OCI-LY7 (cell line): ENCODE measurements around the gene VENTX. TPM values are rescaled to one million over a fixed set of nuclear protein-coding genes. Genes with fewer than 3 reads are reported as not detected.

Experiments used
- BruUV-seq: library from RNA; stranded (reverse); fragments of 400-500 nt; replicated peaks from 2 replicates; lab custom pipeline; 2021; lab: Mats Ljungman, UMichigan
- CTCF ChIA-PET: fragments of 300-600 bp; sonication (Branson Sonifier 250); formaldehyde crosslinking; loops from one replicate; lab custom pipeline; 2022; ENCODE audit warnings: antibody characterized with exemption; ENCODE audit not compliant: unreplicated experiment; lab: Charles Lee
- POLR2A ChIA-PET: fragments of 300-600 bp; sonication (Branson Sonifier 250); formaldehyde crosslinking; loops from one replicate; lab custom pipeline; 2022; ENCODE audit warnings: antibody characterized with exemption; lab: Charles Lee
- DNase-seq: peaks from one replicate; pipeline ENCODE4 v3.0.0-alpha.2; 2015; ENCODE audit warnings: low spot score
- H2AFZ ChIP-seq: fragments of 200-600 bp; sonication (generic), shearing (Covaris generic); 2 replicates; pipeline ENCODE4 v1.6.1; 2014; ENCODE audit warnings: mild to moderate bottlenecking, antibody characterized with exemption, low read length, moderate library complexity
- H3K27ac ChIP-seq: fragments of 200-600 bp; sonication (generic); 2 replicates; pipeline ENCODE4 v1.5.1; 2014; ENCODE audit warnings: mixed run types, low read depth, mild to moderate bottlenecking, moderate library complexity, low read length, inconsistent platforms; ENCODE audit not compliant: poor library complexity, severe bottlenecking
- H3K36me3 ChIP-seq: fragments of 200-600 bp; sonication (generic); 2 replicates; pipeline ENCODE4 v1.6.1; 2014; ENCODE audit warnings: mild to moderate bottlenecking, antibody characterized with exemption, low read length, moderate library complexity, mixed read lengths; ENCODE audit not compliant: insufficient read depth
- H3K4me1 ChIP-seq: fragments of 200-600 bp; sonication (generic); 2 replicates; pipeline ENCODE4 v1.5.1; 2014; ENCODE audit warnings: mild to moderate bottlenecking, low read length; ENCODE audit not compliant: insufficient read depth, poor library complexity, severe bottlenecking
- H3K4me2 ChIP-seq: fragments of 200-600 bp; sonication (generic); 2 replicates; pipeline ENCODE4 v1.6.1; 2014; ENCODE audit warnings: mild to moderate bottlenecking, low read length
- H3K4me3 ChIP-seq: fragments of 200-600 bp; sonication (generic); 2 replicates; pipeline ENCODE4 v1.5.1; 2014; ENCODE audit warnings: mild to moderate bottlenecking, low read depth, low read length; ENCODE audit not compliant: poor library complexity, severe bottlenecking
- H3K79me2 ChIP-seq: fragments of 200-600 bp; sonication (generic); 2 replicates; pipeline ENCODE4 v1.6.1; 2016; ENCODE audit warnings: low read depth, mild to moderate bottlenecking, low read length, moderate library complexity, mixed read lengths; ENCODE audit not compliant: insufficient read depth
- H3K9me2 ChIP-seq: fragments of 200-600 bp; sonication (generic); 2 replicates; pipeline ENCODE4 v1.6.1; 2016; ENCODE audit warnings: mild to moderate bottlenecking, low read length, mixed read lengths; ENCODE audit not compliant: insufficient read depth
- H3K9me3 ChIP-seq: fragments of 200-600 bp; sonication (generic); 2 replicates; pipeline ENCODE4 v1.6.1; 2014; ENCODE audit warnings: mild to moderate bottlenecking, mixed run types, low read length, mixed read lengths
- H4K20me1 ChIP-seq: fragments of 200-600 bp; sonication (generic); 2 replicates; pipeline ENCODE4 v1.6.1; 2014; ENCODE audit warnings: mild to moderate bottlenecking, antibody characterized with exemption, low read length, moderate library complexity, mixed read lengths; ENCODE audit not compliant: insufficient read depth
- CTCF ChIP-seq: fragments of 200-600 bp; sonication (generic); conservative IDR thresholded peaks from 2 replicates; pipeline ENCODE4 v1.5.1; 2014; ENCODE audit warnings: mild to moderate bottlenecking, antibody characterized with exemption, low read length, moderate library complexity, mixed read lengths
- EZH2phosphoT487 ChIP-seq: fragments of 200-600 bp; sonication (generic); IDR thresholded peaks from 2 replicates; pipeline ENCODE4 v1.6.1; 2018; ENCODE audit warnings: low read depth, borderline replicate concordance, mild to moderate bottlenecking, mixed run types, antibody characterized with exemption, low read length, moderate library complexity, mixed read lengths
- intact Hi-C: fragments of 100-400 bp; cut with micrococcal nuclease; formaldehyde crosslinking; loops from one replicate; pipeline ENCODE4 v1.10.0; 2022; ENCODE audit not compliant: unreplicated experiment
- total RNA-seq, 2 experiments: library from RNA; depleted of rRNA in 1 of 2; stranded (reverse); fragments of >200 nt in 1 of 2; shearing (Covaris generic) in 1 of 2; gene quantifications; 2 replicates each; pipeline ENCODE4 v1.2.3, GENCODE V29; 2014 to 2022

The VENTX gene
- total RNA-seq, 2 experiments from 2014 or later = not detected

GRCh38 chr10:133202778-133203651 lies 34.6 kb upstream of the VENTX start:
- Histone ChIP-seq H3K4me3 (no peak overlapping the region), H3K36me3 (no peaks in the 10 kb centered on the region), H3K9me2 (no peaks in the 10 kb centered on the region), H3K4me2 (no peak overlapping the region), H2AFZ (no peak overlapping the region), H3K27ac (no peak overlapping the region), H4K20me1 (no peaks in the 10 kb centered on the region), H3K4me1 (no peaks in the 10 kb centered on the region), H3K9me3 (no peaks in the 10 kb centered on the region), H3K79me2 (no peaks in the 10 kb centered on the region)
- POLR2A ChIA-PET = interaction anchor here (0.5 kb wide), 1 partner anchor 15 kb away, joined by 3 read pairs; no protein-coding TSS in a partner anchor
- TF ChIP-seq CTCF = no peak
- no peak for TF ChIP-seq EZH2phosphoT487
- no peak for DNase-seq
- BruUV-seq = no TSS peak
- CTCF ChIA-PET = no interaction called here
- intact Hi-C loops = no loop called here

GRCh38 chr10:133203652-133204195 lies 33.9 kb upstream of the VENTX start:
- CTCF ChIA-PET = no interaction called here
- Histone ChIP-seq H3K79me2 (no peaks in the 10 kb centered on the region), H3K9me3 (no peaks in the 10 kb centered on the region), H3K4me3 (no peak overlapping the region), H4K20me1 (no peaks in the 10 kb centered on the region), H3K9me2 (no peaks in the 10 kb centered on the region), H3K4me2 (no peak overlapping the region), H3K27ac (no peak overlapping the region), H3K36me3 (no peaks in the 10 kb centered on the region), H3K4me1 (no peaks in the 10 kb centered on the region), H2AFZ (no peak overlapping the region)
- POLR2A ChIA-PET = interaction anchor here (0.5 kb wide), 1 partner anchor 14 kb away, joined by 3 read pairs; no protein-coding TSS in a partner anchor
- BruUV-seq = no TSS peak
- intact Hi-C loops = no loop called here
- TF ChIP-seq EZH2phosphoT487 = no peak
- TF ChIP-seq CTCF = no peak
- no peak for DNase-seq
